Iris pigment epithelial cell (primary cell): ENCODE results near the gene TMEM255B.

Source experiments
- DNase-seq: peaks from one replicate; pipeline ENCODE4 v3.0.0-alpha.2; 2011; ENCODE audit warnings: low read depth

The TMEM255B gene

GRCh38 chr13:113834496-113835200 is 75.6 kb downstream of the TMEM255B start:
- no peak for DNase-seq

GRCh38 chr13:113835461-113836270 is 76.6 kb downstream of the TMEM255B start:
- peak; percentile 70 for DNase-seq

GRCh38 chr13:113836768-113837559 is 77.9 kb downstream of the TMEM255B start:
- DNase-seq: peak; percentile 94

- DNase-seq: peak; percentile 99
Measured at GRCh38 chr13:113837560-113838355, 78.7 kb downstream of the TMEM255B start.

- no peak for DNase-seq
Measured at GRCh38 chr13:113838711-113839201, 79.7 kb downstream of the TMEM255B start.

- no peak for DNase-seq
Measured at GRCh38 chr13:113839536-113840204, 80.6 kb downstream of the TMEM255B start.

- no peak for DNase-seq
Measured at GRCh38 chr13:113840541-113841352, 81.7 kb downstream of the TMEM255B start.

- DNase-seq: no peak
Measured at GRCh38 chr13:113841353-113841650, 82.3 kb downstream of the TMEM255B start.

GRCh38 chr13:113842336-113843062 is 83.5 kb downstream of the TMEM255B start:
- DNase-seq: no peak

- DNase-seq: no peak
Measured at GRCh38 chr13:113843063-113843654, 84.1 kb downstream of the TMEM255B start.

- DNase-seq: no peak
Measured at GRCh38 chr13:113843864-113844556, 85.0 kb downstream of the TMEM255B start.

- DNase-seq: no peak
Measured at GRCh38 chr13:113845055-113845454, 86.0 kb downstream of the TMEM255B start.

- DNase-seq: no peak
Measured at GRCh38 chr13:113845723-113846635, 87.0 kb downstream of the TMEM255B start.

- no peak for DNase-seq
Measured at GRCh38 chr13:113846636-113847318, 87.8 kb downstream of the TMEM255B start.

- DNase-seq: no peak
Measured at GRCh38 chr13:113848020-113848419, 89.0 kb downstream of the TMEM255B start.

- no peak for DNase-seq
Measured at GRCh38 chr13:113848431-113849260, 89.6 kb downstream of the TMEM255B start.
